H1 (cell line): ENCODE results near the gene CDK8. TPM values are rescaled to one million over a fixed set of nuclear protein-coding genes. Genes with fewer than 3 reads are reported as not detected.

Experiments used
- CTCF ChIA-PET: fragments of 300-600 bp; sonication (Branson Sonifier 250); formaldehyde crosslinking; loops from one replicate; lab custom pipeline; 2021; ENCODE audit not compliant: partially characterized antibody; lab: Charles Lee
- POLR2A ChIA-PET: fragments of 300-600 bp; sonication (Branson Sonifier 250); formaldehyde crosslinking; loops from one replicate; lab custom pipeline; 2021; ENCODE audit warnings: inconsistent platforms; ENCODE audit not compliant: partially characterized antibody; lab: Charles Lee
- DNase-seq, 2 experiments: peaks; one replicate each; pipeline versions ENCODE4 v3.0.0 to v3.0.0-alpha.2; 2010 to 2022; ENCODE audit warnings: low spot score in 2 of 2, low read depth in 1 of 2, mixed read lengths in 1 of 2
- FAIRE-seq: peaks from 2 replicates; lab custom pipeline; 2011; peaks lifted over from hg19 to GRCh38; lab: Jason Lieb, UNC
- H2AFZ ChIP-seq: 2 replicates; pipeline ENCODE4 v1.8.1; 2012; ENCODE audit warnings: low read length, inconsistent platforms
- H2AK5ac ChIP-seq: 2 replicates; pipeline ENCODE4 v1.6.1; 2013; ENCODE audit warnings: low read depth, low read length
- H2BK120ac ChIP-seq: replicated peaks from 2 replicates; pipeline ENCODE3; 2013; ENCODE audit warnings: low read depth, low read length, inconsistent platforms
- H2BK12ac ChIP-seq: 2 replicates; pipeline ENCODE4 v1.6.1; 2013; ENCODE audit warnings: low read depth, low read length
- H2BK15ac ChIP-seq: 2 replicates; pipeline ENCODE4 v1.6.1; 2013; ENCODE audit warnings: low read length
- H2BK20ac ChIP-seq: 2 replicates; pipeline ENCODE4 v1.6.1; 2013; ENCODE audit warnings: low read length
- H2BK5ac ChIP-seq: 2 replicates; pipeline ENCODE4 v1.6.1; 2013; ENCODE audit warnings: low read depth, low read length
- H3K14ac ChIP-seq: 2 replicates; pipeline ENCODE4 v1.6.1; 2013; ENCODE audit warnings: inconsistent platforms; ENCODE audit not compliant: insufficient read length
- H3K18ac ChIP-seq: 2 replicates; pipeline ENCODE4 v1.6.1; 2013; ENCODE audit warnings: low read length; ENCODE audit errors: extremely low read depth
- H3K23ac ChIP-seq: 2 replicates; pipeline ENCODE4 v1.6.1; 2013; ENCODE audit warnings: inconsistent platforms; ENCODE audit not compliant: insufficient read length
- H3K23me2 ChIP-seq: 2 replicates; pipeline ENCODE4 v1.6.1; 2013; ENCODE audit warnings: low read depth, low read length
- H3K27ac ChIP-seq: 2 replicates; pipeline ENCODE4 v1.6.1; 2011; ENCODE audit warnings: low read depth, low read length, inconsistent platforms
- H3K27me3 ChIP-seq, 4 experiments: replicated peaks in 1 of 4; 1 replicate in 1 of 4; 2 replicates in 3 of 4; pipeline versions ENCODE4 v1.6.1 to v1.8.1; 2011 to 2013; ENCODE audit warnings: low read length in 3 of 4, mild to moderate bottlenecking in 3 of 4, inconsistent platforms in 2 of 4, mixed read lengths in 2 of 4, moderate library complexity in 1 of 4; ENCODE audit not compliant: control insufficient read depth in 3 of 4, insufficient read depth in 3 of 4; ENCODE audit errors: extremely low read depth in 1 of 4
- H3K36me3 ChIP-seq, 4 experiments: 2 replicates each; pipeline versions ENCODE4 v1.6.1 to v1.8.1; 2011 to 2013; ENCODE audit warnings: mild to moderate bottlenecking in 4 of 4, low read length in 3 of 4, moderate library complexity in 2 of 4, control low read depth in 1 of 4, inconsistent platforms in 1 of 4; ENCODE audit not compliant: insufficient read depth in 4 of 4, control insufficient read depth in 2 of 4
- H3K4ac ChIP-seq: replicated peaks from 2 replicates; pipeline ENCODE3; 2013; ENCODE audit warnings: low read length, low read depth, mixed read lengths, inconsistent platforms; ENCODE audit not compliant: insufficient read length
- H3K4me1 ChIP-seq, 4 experiments: replicated peaks in 1 of 4; 1 replicate in 1 of 4; 2 replicates in 3 of 4; pipeline versions ENCODE4 v1.6.1 to v1.8.1; 2011 to 2013; ENCODE audit warnings: low read length in 3 of 4, inconsistent platforms in 2 of 4, mixed read lengths in 1 of 4; ENCODE audit not compliant: insufficient read depth in 4 of 4, control insufficient read depth in 3 of 4
- H3K4me2 ChIP-seq, 2 experiments: 2 replicates each; pipeline versions ENCODE4 v1.6.1 to v1.8.1; 2011 to 2013; ENCODE audit warnings: low read depth in 2 of 2, low read length in 2 of 2, control low read depth in 1 of 2, inconsistent platforms in 1 of 2, mild to moderate bottlenecking in 1 of 2; ENCODE audit not compliant: insufficient read depth in 1 of 2
- H3K4me3 ChIP-seq, 4 experiments: fragments of 200-600, 300-600 bp in 1 of 4; sonication (generic), shearing (Covaris generic), sonication (Bioruptor Twin) in 1 of 4; 2 replicates each; pipeline versions ENCODE4 v1.5.1 to v1.8.1; 2011 to 2016; ENCODE audit warnings: low read length in 4 of 4, low read depth in 3 of 4, control low read depth in 2 of 4, inconsistent platforms in 2 of 4, mild to moderate bottlenecking in 2 of 4, mixed read lengths in 1 of 4, moderate library complexity in 1 of 4; ENCODE audit not compliant: insufficient read depth in 2 of 4; ENCODE audit errors: extremely low read depth in 1 of 4
- H3K56ac ChIP-seq: replicated peaks from 2 replicates; pipeline ENCODE3; 2013; ENCODE audit warnings: low read depth, mild to moderate bottlenecking, mixed read lengths, low read length, inconsistent platforms; ENCODE audit not compliant: insufficient read length
- H3K79me1 ChIP-seq: 2 replicates; pipeline ENCODE4 v1.6.1; 2013; ENCODE audit warnings: low read depth, low read length, control low read depth
- H3K79me2 ChIP-seq, 2 experiments: 2 replicates each; pipeline versions ENCODE4 v1.6.1 to v1.8.1; 2012 to 2013; ENCODE audit warnings: low read length in 2 of 2, mild to moderate bottlenecking in 2 of 2, inconsistent platforms in 1 of 2; ENCODE audit not compliant: insufficient read depth in 2 of 2, control insufficient read depth in 1 of 2
- H3K9ac ChIP-seq, 4 experiments: replicated peaks in 1 of 4; 1 replicate in 1 of 4; 2 replicates in 3 of 4; pipeline versions ENCODE4 v1.6.1 to v1.8.1; 2011 to 2013; ENCODE audit warnings: low read depth in 3 of 4, low read length in 3 of 4, control low read depth in 2 of 4, mild to moderate bottlenecking in 2 of 4, moderate library complexity in 2 of 4, inconsistent platforms in 1 of 4; ENCODE audit errors: extremely low read depth in 1 of 4
- H3K9me3 ChIP-seq, 2 experiments: 2 replicates each; pipeline versions ENCODE4 v1.6.1 to v1.8.1; 2012 to 2013; ENCODE audit warnings: mild to moderate bottlenecking in 2 of 2, moderate library complexity in 2 of 2, control low read depth in 1 of 2, inconsistent platforms in 1 of 2, low read depth in 1 of 2, low read length in 1 of 2, mixed read lengths in 1 of 2; ENCODE audit not compliant: insufficient read depth in 2 of 2
- H4K20me1 ChIP-seq, 2 experiments: replicated peaks in 1 of 2; 2 replicates each; pipeline versions ENCODE3 to v1.8.1; 2011 to 2013; ENCODE audit warnings: inconsistent platforms in 2 of 2, low read length in 2 of 2, mild to moderate bottlenecking in 1 of 2; ENCODE audit not compliant: insufficient read depth in 2 of 2, control insufficient read depth in 1 of 2
- H4K5ac ChIP-seq: 2 replicates; pipeline ENCODE4 v1.6.1; 2013; ENCODE audit warnings: low read length, low read depth, mixed read lengths, inconsistent platforms; ENCODE audit not compliant: insufficient read length
- H4K8ac ChIP-seq: 2 replicates; pipeline ENCODE4 v1.8.0; 2013; ENCODE audit warnings: mild to moderate bottlenecking, moderate library complexity, low read length, inconsistent platforms; ENCODE audit not compliant: insufficient read depth; ENCODE audit errors: extremely low read depth
- H4K91ac ChIP-seq: replicated peaks from 2 replicates; pipeline ENCODE3; 2013; ENCODE audit warnings: low read length, mixed read lengths, inconsistent platforms; ENCODE audit not compliant: insufficient read length
- JUN ChIP-seq: IDR thresholded peaks from 2 replicates; pipeline ENCODE4 v1.6.1; 2011; ENCODE audit warnings: low read depth, mild to moderate bottlenecking, improper control_type of control experiment, low read length
- SAP30 ChIP-seq: fragments of 300-600 bp; sonication (generic); IDR thresholded peaks from 2 replicates; pipeline ENCODE4 v1.7.1; 2012; ENCODE audit warnings: low read length, moderate library complexity, mild to moderate bottlenecking, inconsistent platforms; ENCODE audit not compliant: insufficient read depth, insufficient replicate concordance
- WGBS, 2 experiments: shearing (Covaris generic) in 1 of 2; methylation state at CpG; one replicate each; pipeline versions ENCODE4 v1.1.6 to v1.1.7; 2013 to 2015; ENCODE audit warnings: low lambda C conversion rate in 2 of 2, mixed read lengths in 2 of 2, inconsistent platforms in 1 of 2, low coverage in 1 of 2, missing lambda C conversion rate in 1 of 2; ENCODE audit not compliant: insufficient replicate concordance in 2 of 2, insufficient coverage in 1 of 2, insufficient read length in 1 of 2; ENCODE audit errors: extremely low coverage in 1 of 2, missing lambda C conversion rate in 1 of 2; 5-methylcytosine and 5-hydroxymethylcytosine counted together
- polyA plus RNA-seq, 7 experiments: library from polyadenylated mRNA; depleted of rRNA in 3 of 7; stranded (reverse) in 5 of 7; unstranded in 2 of 7; fragments of >200 nt in 5 of 7; fragments of 200-250 nt in 2 of 7; gene quantifications; 1 replicate in 5 of 7; 2 replicates in 1 of 7; 4 replicates in 1 of 7; pipeline versions ENCODE4 v1.2.1 to v1.2.3, GENCODE V29; 2011 to 2013; ENCODE audit warnings: missing spikeins in 2 of 7, mixed read lengths in 2 of 7
- total RNA-seq: library from RNA; stranded (reverse); fragmentation: NEBNext Ultra II Directional; extraction: Animal tissue kit (Norgen Biotek cat#: 25700); gene quantifications from 2 replicates; pipeline ENCODE4 v1.2.1, GENCODE V29; 2021

Gene CDK8
- total and polyA plus RNA-seq, 2 of the 8 experiments (the other 6 are each of a cell fraction or from before 2014, with no cell fraction given): 22.1 to 25.6 TPM

- no peak overlapping the region for H2BK5ac ChIP-seq
- no peak overlapping the region for H2AFZ ChIP-seq
- no peak for FAIRE-seq
- H4K91ac ChIP-seq: no peak overlapping the region
- no peak overlapping the region for H2AK5ac ChIP-seq
- H3K14ac ChIP-seq: no peak overlapping the region
- H3K9me3 ChIP-seq: no peaks in the 10 kb centered on the region
- H3K79me1 ChIP-seq: no peaks in the 10 kb centered on the region
- H3K4me1 ChIP-seq: no peaks in the 10 kb centered on the region; a peak in 1 of 7 replicates
- no peak overlapping the region for H2BK120ac ChIP-seq
- TF ChIP-seq JUN: no peak
- TF ChIP-seq SAP30: no peak
- no peak overlapping the region for H3K18ac ChIP-seq
- no peak overlapping the region for H2BK20ac ChIP-seq
- H3K27ac ChIP-seq: no peak overlapping the region
- no peaks in the 10 kb centered on the region for H4K20me1 ChIP-seq
- CTCF ChIA-PET: interaction anchor here (0.5 to 0.8 kb wide), 3 partner anchors 14 to 251 kb away, joined by 3 read pairs; no protein-coding TSS in a partner anchor
- no peak overlapping the region for H4K8ac ChIP-seq
- no peak overlapping the region for H3K4ac ChIP-seq
- H3K79me2 ChIP-seq: no peaks in the 10 kb centered on the region
- DNase-seq: no peak
- H3K36me3 ChIP-seq: peaks cover 0 to 5% (median 0%) of the 10 kb centered on the region in 4 experiments; a peak in 2 of 8 replicates
- no peak overlapping the region for H4K5ac ChIP-seq
- 89% methylated on average over 2 of the region's 2 CpGs; no CpG with 5 or more reads in 1 of the 2 experiments for WGBS, 2 experiments
- H3K56ac ChIP-seq: no peak overlapping the region
- no peak overlapping the region for H2BK12ac ChIP-seq
- H3K4me2 ChIP-seq: no peak overlapping the region
- H2BK15ac ChIP-seq: no peak overlapping the region
- no peak overlapping the region for H3K23ac ChIP-seq
- H3K4me3 ChIP-seq: no peak overlapping the region
- no peak overlapping the region for H3K9ac ChIP-seq
- POLR2A ChIA-PET: no interaction called here
- H3K27me3 ChIP-seq: no peaks in the 10 kb centered on the region
- no peaks in the 10 kb centered on the region for H3K23me2 ChIP-seq
Measured at GRCh38 chr13:26380930-26381329, 127.0 kb downstream of the CDK8 start.
